ENCODE data around the gene SLC24A3. TPM values are rescaled to one million over a fixed set of nuclear protein-coding genes. Genes with fewer than 3 reads are reported as not detected.

Gene SLC24A3
- total and polyA plus RNA-seq, 2 of the 13 experiments (the other 11 are each of a cell fraction or from before 2014, with no cell fraction given): not detected

GRCh38 chr20:19661717-19662636 is 449.5 kb downstream of the SLC24A3 start (continued):
- no peak for TF ChIP-seq NR0B2 (CRISPR knock-in tag; IDR thresholded peaks at IDR 0.05)
- TF ChIP-seq FOXO4 (CRISPR knock-in tag; conservative IDR thresholded peaks at IDR 0.05): no peak
- 0 out of 2 replicates have a peak, but pooled peaks have one; percentile 34 for TF ChIP-seq ZFP1 (CRISPR knock-in tag; IDR thresholded peaks at IDR 0.05)
- TF ChIP-seq PRDM4 (CRISPR knock-in tag; IDR thresholded peaks at IDR 0.05; ENCODE audit: borderline replicate concordance): no peak
- no peak for TF ChIP-seq ZNF564 (CRISPR knock-in tag; IDR thresholded peaks at IDR 0.05)
- no peak for TF ChIP-seq ZNF30 (CRISPR knock-in tag; IDR thresholded peaks at IDR 0.05)
- TF ChIP-seq SOX6 (IDR thresholded peaks at IDR 0.05): no peak
- TF ChIP-seq SOX6 (CRISPR knock-in tag; IDR thresholded peaks at IDR 0.05): no peak
- TF ChIP-seq ATM (IDR thresholded peaks at IDR 0.05; ENCODE audit: borderline replicate concordance): no peak
- TF ChIP-seq ZFP62 (CRISPR knock-in tag; IDR thresholded peaks at IDR 0.05): no peak
- no peak for TF ChIP-seq TIGD3 (CRISPR knock-in tag; IDR thresholded peaks at IDR 0.05; ENCODE audit: borderline replicate concordance)
- TF ChIP-seq RORA (CRISPR knock-in tag; IDR thresholded peaks at IDR 0.05): no peak
- TF ChIP-seq RFX1 (IDR thresholded peaks at IDR 0.05): no peak
- no peak for TF ChIP-seq ZFP36 (IDR thresholded peaks at IDR 0.05; ENCODE audit: borderline replicate concordance, low read depth, low read length, partially characterized antibody)
- TF ChIP-seq ZNF414 (CRISPR knock-in tag; IDR thresholded peaks at IDR 0.05): peak; percentile 35; the same call in 1 of the 2 replicates
- TF ChIP-seq ZNF607 (CRISPR knock-in tag; IDR thresholded peaks at IDR 0.05; ENCODE audit: borderline replicate concordance): no peak
- TF ChIP-seq ZNF281 (CRISPR knock-in tag; IDR thresholded peaks at IDR 0.05; ENCODE audit: borderline replicate concordance): no peak
- no peak for TF ChIP-seq GTF2F1 (IDR thresholded peaks at IDR 0.05; ENCODE audit: low read length)
